B cell (primary cell): Measurements from ENCODE around the gene UBAC2. TPM values are rescaled to one million over a fixed set of nuclear protein-coding genes. Genes with fewer than 3 reads are reported as not detected.

ENCODE experiments used
- ATAC-seq: fragments of 200-7000 bp; cut with Tn5 transposase; one replicate; pipeline ENCODE4 v1.10.0; 2021; ENCODE audit warnings: low read depth, mild to moderate bottlenecking, moderate number of reproducible peaks, moderate library complexity
- CTCF ChIA-PET: fragments of 350-600 bp; sonication (Branson Sonifier 250); formaldehyde crosslinking; loops from one replicate; lab custom pipeline; 2021; ENCODE audit warnings: antibody characterized with exemption, inconsistent platforms; lab: Charles Lee
- POLR2A ChIA-PET: fragments of 350-600 bp; sonication (Branson Sonifier 250); formaldehyde crosslinking; loops from one replicate; lab custom pipeline; 2021; ENCODE audit warnings: antibody characterized with exemption; lab: Charles Lee
- DNase-seq: peaks from one replicate; pipeline ENCODE4 v3.0.0; 2013
- H2AFZ ChIP-seq: 2 replicates; pipeline ENCODE4 v1.6.1; 2012; ENCODE audit warnings: mild to moderate bottlenecking, low read depth, low read length; ENCODE audit not compliant: insufficient read depth, poor library complexity, severe bottlenecking
- H3K27ac ChIP-seq, 2 donors: 1 replicate in 1 of 2; 2 replicates in 1 of 2; pipeline ENCODE4 v1.5.1; 2012 to 2013; ENCODE audit warnings: low read length in 2 of 2, mild to moderate bottlenecking in 2 of 2, moderate library complexity in 1 of 2
- H3K27me3 ChIP-seq, 4 experiments: fragments of 200-600 bp in 1 of 4; sonication (generic) in 1 of 4; replicated peaks in 1 of 4; 1 replicate in 2 of 4; 2 replicates in 2 of 4; pipeline versions ENCODE4 v1.6.1 to v1.7.0; 2013 to 2016; ENCODE audit warnings: low read length in 3 of 4, mild to moderate bottlenecking in 2 of 4, mixed read lengths in 1 of 4, moderate library complexity in 1 of 4; ENCODE audit not compliant: insufficient read depth in 4 of 4, control insufficient read depth in 3 of 4; ENCODE audit errors: control extremely low read depth in 1 of 4
- H3K36me3 ChIP-seq, 2 experiments: replicated peaks in 1 of 2; 1 replicate in 1 of 2; 2 replicates in 1 of 2; pipeline versions ENCODE4 v1.6.1 to v1.7.1; 2013; ENCODE audit warnings: low read length in 1 of 2; ENCODE audit not compliant: insufficient read depth in 2 of 2, control insufficient read depth in 1 of 2; ENCODE audit errors: control extremely low read depth in 1 of 2, extremely low read depth in 1 of 2
- H3K4me1 ChIP-seq, 2 donors: fragments of 200-600 bp in 1 of 2; sonication (generic) in 1 of 2; 1 replicate in 1 of 2; 2 replicates in 1 of 2; pipeline versions ENCODE4 v1.5.1 to v1.6.1; 2013 to 2017; ENCODE audit warnings: low read length in 2 of 2; ENCODE audit not compliant: control insufficient read depth in 2 of 2, insufficient read depth in 2 of 2
- H3K4me2 ChIP-seq: replicated peaks from 2 replicates; pipeline ENCODE3; 2012; ENCODE audit warnings: mild to moderate bottlenecking, low read depth, low read length; ENCODE audit not compliant: poor library complexity, severe bottlenecking
- H3K4me3 ChIP-seq, 5 experiments: fragments of 200-600 bp in 1 of 5; sonication (generic) in 1 of 5; 1 replicate in 3 of 5; 2 replicates in 2 of 5; pipeline versions ENCODE4 v1.5.1 to v1.7.0; 2011 to 2016; ENCODE audit warnings: low read length in 4 of 5, mild to moderate bottlenecking in 4 of 5, low read depth in 2 of 5, control low read depth in 1 of 5, moderate library complexity in 1 of 5; ENCODE audit not compliant: insufficient read depth in 1 of 5; ENCODE audit errors: control extremely low read depth in 1 of 5, extremely low read depth in 1 of 5
- H3K79me2 ChIP-seq: fragments of 200-600 bp; sonication (generic); one replicate; pipeline ENCODE4 v1.6.0; 2016; ENCODE audit warnings: low read length; ENCODE audit not compliant: control insufficient read depth, insufficient read depth
- H3K9ac ChIP-seq: fragments of 200-600 bp; sonication (generic); 2 replicates; pipeline ENCODE4 v1.6.1; 2017; ENCODE audit warnings: mild to moderate bottlenecking, low read length, moderate library complexity
- H3K9me3 ChIP-seq, 3 donors: one replicate each; pipeline versions ENCODE4 v1.6.1 to v1.7.1; 2013; ENCODE audit warnings: low read length in 2 of 3; ENCODE audit not compliant: control insufficient read depth in 2 of 3, insufficient read depth in 1 of 3; ENCODE audit errors: control extremely low read depth in 1 of 3
- H4K20me1 ChIP-seq: 2 replicates; pipeline ENCODE4 v1.6.0; 2012; ENCODE audit warnings: mild to moderate bottlenecking, low read length; ENCODE audit not compliant: insufficient read depth, control insufficient read depth, poor library complexity, severe bottlenecking
- H3K27ac Mint-ChIP-seq: one replicate; pipeline ENCODE4 v1.8.0; 2021; ENCODE audit warnings: mixed read lengths
- H3K27me3 Mint-ChIP-seq: one replicate; pipeline ENCODE4 v1.8.0; 2021; ENCODE audit warnings: mixed read lengths
- H3K4me1 Mint-ChIP-seq: one replicate; pipeline ENCODE4 v1.8.0; 2021; ENCODE audit warnings: mixed read lengths
- H3K4me3 Mint-ChIP-seq: one replicate; pipeline ENCODE4 v1.8.0; 2021; ENCODE audit warnings: mixed read lengths
- H3K9me3 Mint-ChIP-seq: one replicate; pipeline ENCODE4 v1.8.0; 2022; ENCODE audit warnings: mixed read lengths; ENCODE audit not compliant: insufficient read depth
- EZH2 ChIP-seq: IDR thresholded peaks from 2 replicates; pipeline ENCODE4 v1.6.1; 2012; ENCODE audit warnings: borderline replicate concordance, low read depth, mild to moderate bottlenecking, moderate library complexity, low read length; ENCODE audit not compliant: insufficient read depth, poor library complexity, severe bottlenecking
- WGBS: methylation state at CpG from one replicate; pipeline ENCODE4 v1.1.5; 2013; ENCODE audit warnings: missing lambda C conversion rate; ENCODE audit not compliant: insufficient coverage; 5-methylcytosine and 5-hydroxymethylcytosine counted together
- intact Hi-C: fragments of 100-400 bp; cut with micrococcal nuclease; formaldehyde crosslinking; loops from one replicate; pipeline ENCODE4 v1.10.0; 2022
- polyA plus RNA-seq: library from polyadenylated mRNA; depleted of rRNA; stranded (reverse); fragments of >200 nt; gene quantifications from 2 replicates; pipeline ENCODE4 v1.2.3, GENCODE V29; 2012
- total RNA-seq, 2 donors: library from RNA; stranded (reverse); fragments of 120-200 nt in 1 of 2; gene quantifications; 1 replicate in 1 of 2; 2 replicates in 1 of 2; pipeline versions ENCODE4 v1.2.3 to v1.2.4, GENCODE V29; 2013 to 2022
- TF ChIP-seq, protein P1 (sequence below): fragments of 200-600 bp; IDR thresholded peaks from one replicate; pipeline ENCODE4 v1.8.0; 2022; ENCODE audit warnings: antibody characterized with exemption, mild to moderate bottlenecking

Gene UBAC2
- total and polyA plus RNA-seq, 2 donors (not counting 1 experiment from before 2014, with no cell fraction given) = 56.3 to 60.8 TPM

DNA sequence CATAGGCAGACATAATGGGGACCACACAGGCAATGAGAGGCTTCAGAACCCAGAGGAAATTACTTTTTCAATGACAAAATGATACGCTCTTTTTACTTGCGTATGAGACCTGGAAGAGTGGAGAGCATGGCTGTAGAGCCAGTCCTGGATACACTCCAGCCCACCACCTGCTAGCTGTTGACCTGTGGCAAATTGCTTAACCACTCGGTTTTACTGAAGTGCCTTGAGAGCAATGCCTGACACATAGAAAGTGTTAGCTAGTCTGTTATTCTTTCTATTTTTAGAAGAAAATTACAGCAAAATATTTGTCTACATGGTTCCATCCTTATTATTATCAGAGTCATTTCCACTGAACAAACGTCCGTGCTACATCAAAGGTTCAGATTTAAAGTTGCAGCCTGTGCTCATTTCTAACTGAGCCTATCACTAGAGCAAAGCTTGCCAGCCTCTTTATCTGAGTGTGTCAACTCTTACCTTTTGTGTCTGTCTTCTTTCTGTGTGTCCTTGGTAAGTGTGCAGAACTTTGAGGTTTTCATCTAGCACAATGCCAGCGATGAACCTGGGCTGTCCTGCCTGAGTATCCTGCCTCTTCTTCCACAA is 116.1 kb downstream of the UBAC2 start:
- Histone ChIP-seq H2AFZ (no peak overlapping the region), H3K27me3 (no peaks in the 10 kb centered on the region), H3K4me2 (no peak overlapping the region), H3K4me3 (no peak overlapping the region), H3K9ac (no peak overlapping the region), H3K9me3 (no peaks in the 10 kb centered on the region), H3K27ac (peak overlapping the region in 1 of 2 donors; percentile 9), H4K20me1 (no peaks in the 10 kb centered on the region), H3K36me3 (peaks cover 1 to 40% of the 10 kb centered on the region in 2 experiments), H3K79me2 (peaks cover 50% of the 10 kb centered on the region), H3K4me1 (peaks cover 16 to 18% of the 10 kb centered on the region in 2 donors)
- CTCF ChIA-PET = no interaction called here
- Mint-ChIP-seq H3K27ac (peak overlapping the region; percentile 61), H3K4me1 (peaks cover 27% of the 10 kb centered on the region), H3K27me3 (no peaks in the 10 kb centered on the region), H3K4me3 (no peak overlapping the region), H3K9me3 (no peaks in the 10 kb centered on the region)
- intact Hi-C loops = no loop called here
- DNase-seq = no peak
- POLR2A ChIA-PET = no interaction called here
- WGBS = 96% methylated on average over 5 of the region's 6 CpGs
- no peak for ATAC-seq
- TF ChIP-seq, protein P1, sequence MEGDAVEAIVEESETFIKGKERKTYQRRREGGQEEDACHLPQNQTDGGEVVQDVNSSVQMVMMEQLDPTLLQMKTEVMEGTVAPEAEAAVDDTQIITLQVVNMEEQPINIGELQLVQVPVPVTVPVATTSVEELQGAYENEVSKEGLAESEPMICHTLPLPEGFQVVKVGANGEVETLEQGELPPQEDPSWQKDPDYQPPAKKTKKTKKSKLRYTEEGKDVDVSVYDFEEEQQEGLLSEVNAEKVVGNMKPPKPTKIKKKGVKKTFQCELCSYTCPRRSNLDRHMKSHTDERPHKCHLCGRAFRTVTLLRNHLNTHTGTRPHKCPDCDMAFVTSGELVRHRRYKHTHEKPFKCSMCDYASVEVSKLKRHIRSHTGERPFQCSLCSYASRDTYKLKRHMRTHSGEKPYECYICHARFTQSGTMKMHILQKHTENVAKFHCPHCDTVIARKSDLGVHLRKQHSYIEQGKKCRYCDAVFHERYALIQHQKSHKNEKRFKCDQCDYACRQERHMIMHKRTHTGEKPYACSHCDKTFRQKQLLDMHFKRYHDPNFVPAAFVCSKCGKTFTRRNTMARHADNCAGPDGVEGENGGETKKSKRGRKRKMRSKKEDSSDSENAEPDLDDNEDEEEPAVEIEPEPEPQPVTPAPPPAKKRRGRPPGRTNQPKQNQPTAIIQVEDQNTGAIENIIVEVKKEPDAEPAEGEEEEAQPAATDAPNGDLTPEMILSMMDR = no peak
- no peak for TF ChIP-seq EZH2

DNA sequence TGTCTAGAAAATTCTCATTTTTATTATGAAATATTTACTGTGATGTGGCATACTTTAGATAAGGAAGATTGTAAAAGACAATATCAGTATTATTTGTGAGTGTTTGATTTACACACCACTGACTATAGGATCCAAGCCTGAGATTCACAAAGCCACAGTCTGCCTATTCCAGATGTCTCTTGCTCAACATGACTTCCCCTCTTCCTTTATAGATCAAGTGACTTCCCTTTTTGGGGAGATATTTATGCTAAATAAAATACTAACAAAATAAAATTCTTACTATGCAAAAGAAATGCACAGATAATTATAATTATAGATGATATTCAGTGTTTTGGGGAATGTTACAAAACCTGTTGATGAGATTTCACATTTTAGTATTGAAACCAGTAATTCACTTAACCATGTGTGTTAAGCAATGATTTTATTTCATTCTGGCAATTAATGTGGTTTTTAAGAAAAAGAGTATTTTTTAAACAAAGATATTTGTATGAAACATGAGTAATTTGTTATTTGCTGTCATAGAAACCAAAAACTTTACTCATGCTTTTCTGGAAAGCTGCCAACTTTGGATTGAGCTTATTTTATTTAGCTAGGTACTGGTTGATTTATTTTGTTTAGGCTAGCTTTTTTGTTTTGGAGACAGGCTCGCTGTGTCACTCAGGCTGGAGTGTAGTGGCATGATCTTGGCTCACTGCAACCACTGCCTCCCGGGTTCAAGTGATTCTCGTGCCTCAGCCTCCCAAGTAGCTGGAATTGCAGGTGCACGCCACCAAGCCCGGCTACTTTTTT is 120.2 kb downstream of the UBAC2 start:
- DNase-seq (peak; percentile 43), ATAC-seq (no peak)
- H3K9ac ChIP-seq = no peak overlapping the region
- Mint-ChIP-seq H3K27ac (no peak overlapping the region), H3K27me3 (no peaks in the 10 kb centered on the region), H3K9me3 (no peaks in the 10 kb centered on the region), H3K4me3 (no peak overlapping the region), H3K4me1 (peaks cover 44% of the 10 kb centered on the region)
- TF ChIP-seq EZH2 = no peak
- TF ChIP-seq, protein P1 = no peak
- peaks cover 33 to 40% of the 10 kb centered on the region in 2 donors for H3K4me1 ChIP-seq
- no peaks in the 10 kb centered on the region for H3K9me3 ChIP-seq
- intact Hi-C loops = loop anchor here (1.0 to 5.0 kb wide), 2 partner anchors 14 to 36 kb away; partner anchors contain the start of gene GPR183
- H3K27me3 ChIP-seq = no peaks in the 10 kb centered on the region
- CTCF ChIA-PET = interaction anchor here (1.1 to 5.4 kb wide), 9 partner anchors 10 to 115 kb away, joined by 3 to 28 read pairs (median 7); no protein-coding TSS in a partner anchor
- 91% methylated on average over 5 of the region's 5 CpGs for WGBS
- peak overlapping the region in 1 of 2 donors; percentile 73 for H3K27ac ChIP-seq
- H3K36me3 ChIP-seq = peaks cover 3 to 25% of the 10 kb centered on the region in 2 experiments
- H3K4me3 ChIP-seq = no peak overlapping the region
- no peak overlapping the region for H3K4me2 ChIP-seq
- POLR2A ChIA-PET = no interaction called here
- no peaks in the 10 kb centered on the region for H4K20me1 ChIP-seq
- H2AFZ ChIP-seq = no peak overlapping the region
- H3K79me2 ChIP-seq = peaks cover 33% of the 10 kb centered on the region
